ENCODE results near the gene AFAP1L1.

Gene AFAP1L1

GRCh38 chr5:149288436-149288835 lies 16.8 kb downstream of the AFAP1L1 start:
- DNase-seq = no peak

- DNase-seq = no peak
These were observed 17.6 kb downstream of the AFAP1L1 start for GRCh38 chr5:149289301-149289700.

DNA sequence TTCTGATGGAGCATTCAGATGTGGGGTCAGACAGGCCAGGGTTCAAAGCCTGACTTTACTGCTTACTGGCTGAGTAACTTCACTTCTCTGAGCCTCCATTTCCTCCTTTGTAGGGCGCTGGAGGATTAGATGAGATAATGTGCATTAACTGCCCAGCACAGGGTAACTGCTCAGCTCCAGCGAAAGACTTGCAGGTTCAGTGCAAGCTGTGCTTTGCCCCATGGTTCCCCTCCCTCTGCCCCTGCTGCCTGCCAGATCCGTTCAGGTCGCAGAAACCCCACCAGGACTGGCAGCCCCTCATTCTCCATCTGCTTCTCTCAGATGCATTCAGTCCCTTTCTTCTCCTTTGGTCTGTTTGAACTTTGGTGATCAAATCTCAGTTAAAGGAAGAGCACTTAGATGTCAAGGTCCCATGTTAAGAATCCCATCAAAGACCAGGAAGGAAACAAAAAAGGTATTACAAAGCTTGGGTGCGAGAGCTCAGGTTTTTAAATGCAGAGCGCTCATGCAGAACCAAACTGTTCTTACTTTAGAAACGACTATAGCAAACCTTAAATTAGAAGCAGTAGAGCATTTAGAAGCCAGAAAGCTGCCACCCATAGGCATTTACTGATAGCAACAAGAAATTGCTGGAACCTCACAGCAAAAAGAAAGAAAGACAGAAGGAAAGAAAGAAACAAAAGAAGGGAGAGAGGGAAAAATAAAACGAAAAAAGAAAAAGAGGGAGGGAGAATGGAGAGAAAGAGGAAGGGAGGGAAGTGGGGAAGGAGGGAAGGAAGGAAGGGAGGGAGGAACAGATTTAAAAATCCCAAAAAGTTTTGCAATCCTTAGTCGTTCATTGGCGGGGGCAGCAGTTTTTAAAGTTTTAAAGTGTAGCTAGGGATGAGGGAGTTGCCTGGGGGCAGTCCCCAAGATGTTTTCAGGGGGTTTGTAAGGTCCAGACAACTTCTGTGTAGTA lies 23.5 kb downstream of the AFAP1L1 start:
- no peak for DNase-seq

DNA sequence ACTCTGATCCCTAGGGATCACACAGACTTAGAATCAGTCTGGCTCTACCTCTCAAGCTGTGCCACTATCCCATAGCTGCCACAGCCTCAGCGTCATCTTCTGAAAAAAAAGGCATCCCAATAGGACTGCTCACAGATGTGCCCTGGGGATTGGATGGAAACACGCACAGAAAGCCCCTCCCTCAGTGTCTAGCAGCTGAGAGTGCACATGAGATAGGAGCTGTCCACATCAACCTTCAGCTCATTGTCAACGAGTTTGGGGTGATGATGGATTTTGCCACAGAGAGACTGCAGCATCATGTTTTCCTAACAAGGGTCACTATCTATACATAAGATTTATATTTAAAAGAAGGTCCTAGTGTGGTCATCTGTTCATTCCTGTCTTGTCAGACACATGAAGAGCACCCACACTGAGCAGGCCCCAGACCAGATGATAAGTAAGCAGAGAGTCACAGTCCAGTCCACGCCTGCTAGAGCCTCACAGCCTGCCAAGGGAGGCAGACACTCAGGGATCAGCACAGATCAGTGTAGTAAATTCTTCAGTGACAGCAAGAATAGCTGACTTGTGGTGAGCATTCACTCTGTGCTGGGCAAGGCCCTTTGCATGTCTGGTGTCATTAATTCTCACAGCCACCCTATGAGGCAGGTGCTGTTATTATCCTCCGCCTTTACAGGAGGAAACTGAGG lies 25.8 kb downstream of the AFAP1L1 start:
- no peak for DNase-seq

DNA sequence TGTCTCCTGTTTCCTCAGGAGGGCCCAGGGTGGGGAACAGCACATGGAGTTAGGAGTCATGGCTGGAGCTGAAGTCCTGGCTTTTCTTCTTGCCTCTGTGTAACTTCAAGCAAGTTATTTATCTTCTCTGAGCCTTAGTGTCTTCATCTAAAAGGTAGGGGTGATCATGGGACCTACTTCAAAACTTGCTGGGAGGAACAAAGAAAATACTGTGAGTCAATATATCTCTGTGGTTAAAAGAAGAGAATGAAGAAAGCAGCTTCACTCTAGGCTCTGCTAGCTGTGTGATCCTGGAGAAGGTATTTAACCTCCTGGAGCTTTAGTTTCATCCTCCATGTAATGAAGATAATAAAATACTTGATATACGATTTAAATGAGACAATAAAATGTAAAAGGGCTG lies 26.5 kb downstream of the AFAP1L1 start:
- no peak for DNase-seq

- no peak for DNase-seq
These were observed 27.3 kb downstream of the AFAP1L1 start for GRCh38 chr5:149298842-149299404.

- DNase-seq = no peak
These were observed 27.9 kb downstream of the AFAP1L1 start for GRCh38 chr5:149299451-149300054.

DNA sequence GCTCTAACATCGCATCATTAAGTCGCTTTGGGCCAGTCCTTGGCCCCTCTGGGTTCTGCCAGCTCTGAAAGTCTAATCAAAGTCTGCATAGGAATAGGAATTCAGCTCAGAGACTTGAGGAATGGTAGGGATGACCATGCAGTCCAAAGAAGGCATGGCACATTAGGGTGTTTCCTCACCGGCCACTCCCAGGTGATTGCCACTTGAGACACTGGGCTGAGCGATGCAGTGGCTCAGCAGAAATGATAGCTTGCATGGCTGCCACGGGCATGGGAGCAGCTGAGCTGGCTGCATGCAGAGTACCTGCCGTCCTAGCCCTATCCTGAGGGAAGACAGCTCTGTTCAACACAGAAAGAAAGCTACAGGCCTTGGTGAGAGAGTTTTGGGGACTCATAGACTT lies 28.8 kb downstream of the AFAP1L1 start:
- no peak for DNase-seq

DNA sequence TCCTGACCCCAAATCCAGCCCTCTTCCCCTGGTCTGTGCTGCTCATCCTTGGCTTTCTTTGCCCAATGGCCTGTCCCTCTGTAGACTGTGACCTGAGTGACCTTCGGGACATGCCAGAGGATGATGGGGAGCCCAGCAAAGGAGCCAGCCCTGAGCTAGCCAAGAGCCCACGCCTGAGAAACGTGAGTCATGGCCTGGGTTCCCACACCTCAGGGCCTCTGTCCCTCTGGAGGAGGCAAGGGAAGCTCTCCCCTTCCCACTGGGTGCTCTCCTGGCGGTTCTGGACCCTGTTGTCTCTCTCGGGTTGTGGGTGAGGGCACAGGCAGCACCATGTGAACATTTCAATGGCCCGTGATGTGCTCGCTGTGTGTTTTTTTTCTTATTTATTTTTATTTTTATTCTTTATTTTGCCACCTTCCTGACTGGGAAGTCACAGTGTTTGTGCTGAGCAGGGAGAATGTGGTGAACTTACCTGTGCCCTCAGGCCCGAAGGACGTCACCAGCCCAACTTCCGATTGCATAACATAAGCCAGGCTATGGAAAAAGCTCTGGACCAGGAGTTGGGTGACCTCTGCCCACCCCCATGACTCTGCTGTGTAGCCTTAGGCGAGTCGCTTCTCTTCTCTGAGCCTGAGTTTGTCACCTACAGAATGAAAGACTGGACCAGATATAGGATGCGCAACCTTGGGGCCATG lies 29.5 kb downstream of the AFAP1L1 start:
- no peak for DNase-seq

GRCh38 chr5:149301744-149302380 lies 30.2 kb downstream of the AFAP1L1 start:
- DNase-seq = no peak

- no peak for DNase-seq
These were observed 31.0 kb downstream of the AFAP1L1 start for GRCh38 chr5:149302641-149303040.

DNA sequence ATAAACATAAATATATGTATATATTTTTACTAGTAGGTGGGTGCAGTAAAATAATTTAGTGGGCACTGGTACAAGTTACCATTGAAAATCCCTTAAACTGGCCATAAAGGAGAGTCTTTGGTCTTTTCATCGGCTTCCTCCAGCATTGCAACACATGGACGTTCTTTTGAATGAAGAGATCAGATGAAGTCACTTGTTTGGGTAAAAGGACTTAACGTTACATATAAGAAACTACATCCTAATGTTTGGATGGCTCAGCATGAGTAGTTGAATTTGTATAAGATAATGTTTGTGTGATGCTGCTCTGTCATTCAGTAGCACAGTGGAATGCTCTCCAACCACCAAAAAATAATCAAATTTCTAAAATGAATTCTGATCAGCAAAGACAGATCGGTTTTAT lies 31.6 kb downstream of the AFAP1L1 start:
- DNase-seq = no peak

- DNase-seq = no peak
These were observed 32.8 kb downstream of the AFAP1L1 start for GRCh38 chr5:149304195-149305078.

DNA sequence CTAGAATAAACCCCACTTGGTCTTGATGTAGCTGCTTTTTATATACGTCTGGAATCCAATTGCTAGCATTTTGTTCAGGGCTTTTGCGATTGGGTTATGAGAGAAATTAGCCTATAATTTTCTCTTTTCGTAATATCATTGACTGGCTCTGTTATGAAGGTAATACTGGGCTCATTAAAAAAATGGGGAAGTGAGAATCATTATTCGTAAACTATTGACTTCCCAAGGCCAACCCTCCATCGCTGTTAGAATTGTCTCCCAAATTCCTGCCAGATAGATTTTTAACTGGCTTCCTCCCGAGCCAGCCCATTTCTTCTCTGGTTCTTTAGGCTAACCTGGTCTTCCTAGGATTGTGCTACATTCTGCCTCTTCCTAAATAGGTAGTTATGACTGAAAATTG lies 37.7 kb downstream of the AFAP1L1 start:
- DNase-seq = no peak

DNA sequence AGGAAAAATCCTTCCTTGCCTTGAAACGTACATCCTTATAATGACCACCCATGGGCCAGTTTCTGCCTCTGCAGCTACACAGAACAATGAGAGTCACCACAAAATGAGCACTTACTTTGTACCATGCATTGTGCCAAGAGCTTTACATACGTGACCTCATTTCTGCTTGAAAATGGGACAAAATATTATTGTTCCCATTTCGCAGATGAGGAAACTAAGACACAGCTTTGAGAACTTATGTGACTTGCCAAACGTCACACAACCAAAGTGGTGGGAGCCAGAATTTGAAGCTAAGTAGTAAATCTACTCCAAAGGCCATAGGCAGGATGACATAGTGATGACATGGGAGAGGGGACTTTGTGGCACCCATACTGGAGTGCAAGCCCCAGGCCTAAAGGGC lies 38.8 kb downstream of the AFAP1L1 start:
- no peak for DNase-seq

DNA sequence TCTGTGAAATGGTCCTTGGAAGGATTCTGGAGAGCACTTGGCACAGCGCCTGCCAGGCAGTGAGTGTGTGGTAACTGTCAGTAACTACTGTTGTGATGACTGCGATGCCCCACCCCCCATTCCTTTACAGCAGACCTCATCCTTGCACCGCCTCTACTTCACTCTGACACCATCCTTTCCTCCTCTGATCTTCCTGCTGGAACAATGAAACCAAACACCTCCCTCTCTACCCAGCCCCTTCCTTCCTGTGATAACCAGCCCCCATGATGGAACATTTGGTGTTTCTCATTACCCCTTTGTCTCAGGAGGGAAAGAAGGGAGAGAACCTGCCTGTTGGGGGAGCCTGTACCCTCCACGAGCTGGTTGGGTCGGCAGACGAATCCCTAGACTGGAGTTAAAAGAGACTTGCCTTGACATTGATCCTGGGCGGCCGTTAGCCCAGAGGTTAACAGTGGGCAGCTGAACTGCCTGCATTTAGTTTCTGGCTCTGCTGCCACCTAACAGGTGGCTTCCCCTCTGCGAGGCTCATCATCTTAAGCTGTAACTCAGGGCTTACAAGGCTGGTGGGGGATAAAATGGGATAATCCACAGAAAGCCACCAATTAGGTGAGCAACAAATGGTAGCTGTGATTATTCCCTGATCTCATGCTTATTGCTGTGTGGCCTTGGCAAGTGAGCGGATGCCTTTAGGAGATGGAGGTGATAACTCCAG lies 39.4 kb downstream of the AFAP1L1 start:
- DNase-seq = no peak

GRCh38 chr5:149313151-149313841 lies 41.6 kb downstream of the AFAP1L1 start:
- DNase-seq = no peak

- DNase-seq = no peak
These were observed 43.0 kb downstream of the AFAP1L1 start for GRCh38 chr5:149314571-149315111.

GRCh38 chr5:149315753-149316152 lies 44.1 kb downstream of the AFAP1L1 start:
- no peak for DNase-seq

Measured in NCI-H446 (cell line).